Nucleus accumbens (tissue), 56 donors: ENCODE data around the gene PDK4.
"Not testable (repeated sequence)": the region's sequence is repeated elsewhere in the genome, so short reads cannot be mapped to it uniquely, and the experiment has no call there.

ENCODE experiments used
- DNase-seq, 56 donors: peaks; one replicate each; lab custom pipeline; 2025; lab: John Stamatoyannopoulos, UW

Gene PDK4

GRCh38 chr7:95607561-95607960 lies 11.2 kb upstream of the PDK4 start:
- DNase-seq: no peak

GRCh38 chr7:95605275-95605674 lies 9.0 kb upstream of the PDK4 start:
- no peak for DNase-seq

GRCh38 chr7:95604811-95605210 lies 8.5 kb upstream of the PDK4 start:
- DNase-seq: not testable (repeated sequence)

- not testable (repeated sequence) for DNase-seq
Measured at GRCh38 chr7:95604397-95604796, 8.1 kb upstream of the PDK4 start.

- no peak for DNase-seq
Measured at GRCh38 chr7:95602421-95602820, 6.1 kb upstream of the PDK4 start.

- no peak for DNase-seq
Measured at GRCh38 chr7:95601316-95601715, 5.0 kb upstream of the PDK4 start.

- DNase-seq: no peak
Measured at GRCh38 chr7:95599069-95599468, 2.8 kb upstream of the PDK4 start.

GRCh38 chr7:95598511-95598910 lies 2.2 kb upstream of the PDK4 start:
- no peak for DNase-seq

GRCh38 chr7:95595746-95596197 lies 544 bp downstream of the PDK4 start:
- DNase-seq: peak in 5 of 56 donors; percentile 46 to 52 (median 47)

GRCh38 chr7:95594185-95594584 lies 2.1 kb downstream of the PDK4 start:
- no peak for DNase-seq

GRCh38 chr7:95593343-95593742 lies 3.0 kb downstream of the PDK4 start:
- DNase-seq: no peak

GRCh38 chr7:95592570-95592969 lies 3.7 kb downstream of the PDK4 start:
- DNase-seq: no peak

GRCh38 chr7:95590387-95591248 lies 5.7 kb downstream of the PDK4 start:
- DNase-seq: peak in 1 of 56 donors; percentile 5

- no peak for DNase-seq
Measured at GRCh38 chr7:95589766-95590165, 6.5 kb downstream of the PDK4 start.

- no peak for DNase-seq
Measured at GRCh38 chr7:95589031-95589430, 7.3 kb downstream of the PDK4 start.

GRCh38 chr7:95586951-95587301 lies 9.4 kb downstream of the PDK4 start:
- DNase-seq: no peak

- no peak for DNase-seq
Measured at GRCh38 chr7:95585426-95585789, 10.9 kb downstream of the PDK4 start.

GRCh38 chr7:95584769-95585425 lies 11.4 kb downstream of the PDK4 start:
- no peak for DNase-seq

- DNase-seq: no peak
Measured at GRCh38 chr7:95583834-95584621, 12.3 kb downstream of the PDK4 start.

GRCh38 chr7:95582578-95583293 lies 13.6 kb downstream of the PDK4 start:
- DNase-seq: no peak

GRCh38 chr7:95581467-95581866 lies 14.8 kb downstream of the PDK4 start:
- no peak for DNase-seq
